HG02852 (cell line): ENCODE measurements around the gene WDR59.
"Not testable (repeated sequence)": the region's sequence is repeated elsewhere in the genome, so short reads cannot be mapped to it uniquely, and the experiment has no call there.

Experiments
- ATAC-seq: cut with Tn5 transposase; IDR thresholded peaks from one replicate; pipeline ENCODE4 v1.9.1; 2021; ENCODE audit warnings: mild to moderate bottlenecking, moderate library complexity; ENCODE audit not compliant: unreplicated experiment

Gene WDR59

DNA sequence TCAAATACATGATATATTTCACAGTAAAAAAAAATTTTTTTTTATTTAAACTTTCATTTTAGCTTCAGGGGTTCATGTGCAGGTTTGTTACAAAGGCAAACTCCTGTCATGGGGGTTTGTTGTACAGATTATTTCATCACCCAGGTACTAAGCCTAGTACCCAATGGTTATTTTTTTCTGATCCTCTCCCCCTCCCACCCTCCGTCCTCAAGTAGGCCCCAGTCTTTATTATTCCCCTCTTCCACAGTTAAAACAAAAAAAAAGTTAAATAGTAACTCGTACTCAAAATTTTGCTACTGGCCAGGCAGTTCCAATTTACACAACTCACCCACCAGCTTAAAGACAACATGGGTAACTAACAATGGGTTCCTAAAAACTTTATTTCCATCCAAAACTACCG, 63.9 kb downstream of the WDR59 start:
- no peak for ATAC-seq

DNA sequence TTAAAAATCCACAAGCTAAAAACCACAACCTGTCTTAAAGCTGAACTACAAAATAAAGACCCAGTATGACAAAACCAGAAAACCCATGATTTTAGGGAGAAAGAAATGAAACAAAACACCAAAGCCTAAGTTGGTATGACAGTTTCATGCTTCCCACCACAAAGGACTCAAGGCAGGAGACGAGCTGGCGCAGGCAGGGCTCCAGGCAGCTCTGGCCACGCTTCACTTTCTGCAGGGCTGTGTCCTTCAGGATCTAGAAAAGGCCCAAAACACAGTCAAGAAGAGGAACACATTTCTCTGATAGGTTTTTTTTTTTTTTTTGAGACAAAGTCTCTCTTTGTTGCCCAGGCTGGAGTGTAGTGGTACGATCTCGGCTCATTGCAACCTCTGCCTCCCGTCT, 75.3 kb downstream of the WDR59 start:
- ATAC-seq: no peak

DNA sequence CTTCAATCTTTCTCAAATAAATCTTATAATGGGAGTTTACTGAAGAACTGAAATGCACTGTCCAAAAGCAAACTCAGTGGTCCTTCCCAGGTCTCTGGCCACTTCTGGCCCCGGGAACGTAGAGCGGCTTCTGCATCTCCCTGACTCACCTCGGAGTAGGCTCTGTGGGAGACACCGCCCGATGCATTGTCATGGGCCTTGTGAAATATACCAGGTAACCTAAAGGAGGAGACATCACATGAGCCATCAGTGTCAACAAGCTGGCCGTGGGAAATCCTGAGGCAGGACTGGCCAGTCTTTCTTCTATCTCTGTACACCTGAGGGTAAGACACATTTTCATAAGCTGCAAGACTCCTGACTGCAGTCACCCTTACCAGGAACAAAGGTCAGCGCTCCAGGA, 76.2 kb downstream of the WDR59 start:
- ATAC-seq: not testable (repeated sequence)

DNA sequence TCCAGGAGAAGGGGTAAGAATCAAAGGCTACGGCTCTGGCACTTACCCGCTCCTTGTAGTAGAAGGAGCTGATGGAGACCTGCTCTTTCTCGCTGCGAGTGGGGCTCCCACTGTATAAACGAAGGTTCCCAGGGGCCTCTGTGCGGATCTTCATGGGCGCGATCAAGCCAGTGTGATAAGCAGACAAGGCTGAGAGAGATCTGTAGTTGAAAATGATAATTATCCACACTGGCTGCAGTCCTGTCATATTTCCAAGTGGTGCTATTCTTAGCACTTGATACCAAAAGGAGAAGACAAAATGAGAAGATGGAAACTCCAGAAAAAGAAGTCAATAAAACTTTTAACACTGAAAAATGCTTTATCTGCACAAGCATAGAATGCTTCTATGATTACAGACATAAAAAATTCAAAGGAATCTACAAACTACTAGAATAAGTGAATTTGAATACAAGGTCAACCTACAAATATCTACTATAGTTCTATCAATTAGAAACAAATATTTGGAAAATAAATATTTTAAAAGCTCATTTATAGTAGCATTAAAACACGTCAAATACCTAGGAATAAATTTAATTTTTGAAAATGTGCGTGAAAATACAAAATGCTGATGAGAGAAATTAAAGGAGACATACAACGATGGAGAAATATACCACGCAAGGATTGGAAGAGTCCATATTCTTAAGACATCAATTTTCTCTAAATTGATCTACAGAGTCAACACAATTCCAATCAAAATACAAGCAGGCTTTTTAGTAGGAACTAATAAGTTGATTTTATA, 80.8 kb downstream of the WDR59 start:
- no peak for ATAC-seq

GRCh38 chr16:74903120-74903519, 81.8 kb downstream of the WDR59 start:
- ATAC-seq: no peak

GRCh38 chr16:74902161-74902560, 82.8 kb downstream of the WDR59 start:
- ATAC-seq: no peak

DNA sequence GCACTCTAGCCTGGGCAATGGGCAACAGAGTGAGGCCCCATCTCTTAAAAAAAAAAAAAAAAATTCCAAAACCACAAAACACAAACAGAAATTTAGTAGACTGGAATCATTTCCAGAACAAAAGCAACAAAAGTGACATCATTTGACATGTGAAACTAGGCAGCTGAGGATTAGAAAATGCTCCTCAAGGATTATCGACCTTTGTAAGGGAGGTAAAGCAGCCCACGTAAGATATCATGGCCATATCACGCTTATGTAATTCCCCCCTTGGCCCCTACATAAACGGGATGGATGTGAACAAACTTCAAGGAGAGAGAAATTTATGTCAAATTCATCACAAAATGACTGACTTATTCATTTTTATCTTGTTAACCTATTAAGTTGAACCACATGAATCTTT, 83.3 kb downstream of the WDR59 start:
- no peak for ATAC-seq

DNA sequence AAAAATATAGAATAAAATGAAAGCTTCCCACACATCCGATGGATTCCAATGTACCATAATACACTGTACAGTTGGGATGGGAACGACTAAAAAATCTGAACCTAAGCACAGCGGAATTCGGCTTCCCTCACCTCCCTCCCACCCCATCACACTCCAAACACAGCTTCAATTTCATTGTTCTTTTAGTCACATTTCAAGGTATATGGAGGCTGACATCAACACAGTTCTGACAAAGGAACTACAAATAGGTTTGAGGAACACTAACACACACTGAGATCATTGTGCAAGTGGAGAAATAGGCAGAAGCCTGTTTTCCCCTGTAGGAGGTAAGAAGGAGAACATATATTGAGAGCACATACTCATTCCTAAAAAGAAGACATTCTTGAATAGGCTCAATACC, 85.1 kb downstream of the WDR59 start:
- ATAC-seq: no peak

GRCh38 chr16:74898659-74899058, 86.3 kb downstream of the WDR59 start:
- no peak for ATAC-seq

- ATAC-seq: no peak
Measured at GRCh38 chr16:74896389-74897370, 88.2 kb downstream of the WDR59 start.

GRCh38 chr16:74893541-74893940, 91.4 kb downstream of the WDR59 start:
- ATAC-seq: no peak

DNA sequence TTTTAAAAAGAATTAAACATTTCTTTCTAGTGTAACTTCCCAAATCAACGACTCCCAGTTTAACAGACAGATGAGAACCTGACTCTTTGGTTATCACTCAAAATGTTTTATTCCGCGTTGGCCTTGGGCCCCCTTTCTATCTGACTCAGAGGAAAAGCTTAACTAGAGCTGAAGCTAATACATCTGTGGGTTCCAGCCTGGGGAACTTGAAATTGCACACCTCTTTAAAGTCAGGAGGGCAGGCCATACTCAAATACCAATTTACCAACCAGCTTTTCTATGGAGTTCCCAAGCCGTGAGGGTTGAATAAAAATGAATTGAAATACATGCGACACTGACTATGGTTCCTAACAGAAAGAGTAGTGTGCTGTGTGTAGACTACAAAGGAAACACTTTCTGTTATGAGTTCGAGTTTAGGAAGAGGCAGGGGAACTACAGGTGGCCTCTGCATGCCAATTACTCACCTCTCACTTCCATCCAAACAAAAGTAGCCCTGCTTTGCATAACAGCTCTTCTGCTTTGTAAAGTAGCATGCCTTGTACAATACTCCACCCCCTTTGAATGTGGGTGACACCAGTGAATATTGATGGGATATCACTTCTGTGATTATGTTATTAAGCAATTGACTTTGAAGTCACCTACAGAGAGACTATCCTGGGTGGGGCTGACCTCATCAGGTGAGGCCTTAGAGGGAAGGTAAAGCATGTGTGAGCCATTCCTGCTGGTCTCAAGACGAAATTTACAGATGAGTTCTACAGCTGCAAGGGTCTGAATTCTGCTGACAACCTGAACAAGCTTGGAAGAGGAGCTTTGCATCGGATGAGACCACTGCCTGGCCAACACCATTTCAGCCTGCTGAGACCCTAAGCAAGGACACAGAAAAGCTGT, 92.1 kb downstream of the WDR59 start:
- ATAC-seq: peak; percentile 95

GRCh38 chr16:74888888-74889287, 96.0 kb downstream of the WDR59 start:
- ATAC-seq: no peak

DNA sequence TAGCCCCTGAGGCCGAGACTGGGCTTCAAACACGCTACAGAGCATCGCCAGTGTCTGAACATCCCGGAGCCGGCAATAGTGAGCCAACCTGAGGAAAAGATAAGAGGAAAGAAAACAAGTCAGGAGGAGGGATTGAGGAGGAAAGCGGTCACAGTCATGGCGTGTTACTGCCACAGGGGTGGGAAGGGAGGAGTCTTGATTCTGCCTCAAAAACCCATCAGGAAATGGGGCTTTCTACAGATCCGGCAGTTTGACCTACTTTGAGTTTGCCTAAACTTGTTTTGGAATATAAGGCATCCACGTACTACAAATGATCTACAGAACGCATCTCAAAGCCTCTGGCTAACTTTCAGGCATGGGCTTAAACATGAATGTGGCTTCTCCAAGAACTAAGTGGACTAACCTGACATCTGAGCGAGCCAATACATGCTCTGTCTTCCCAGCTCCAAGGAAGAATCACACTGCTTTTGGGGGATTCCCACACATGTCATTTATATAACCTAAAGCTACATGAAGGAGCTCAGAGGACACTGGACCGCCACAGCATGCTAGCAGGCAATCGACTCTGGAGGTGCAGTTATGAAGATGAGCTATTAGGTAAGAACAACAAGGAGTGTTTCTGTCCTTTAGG, 96.6 kb downstream of the WDR59 start:
- ATAC-seq: no peak

DNA sequence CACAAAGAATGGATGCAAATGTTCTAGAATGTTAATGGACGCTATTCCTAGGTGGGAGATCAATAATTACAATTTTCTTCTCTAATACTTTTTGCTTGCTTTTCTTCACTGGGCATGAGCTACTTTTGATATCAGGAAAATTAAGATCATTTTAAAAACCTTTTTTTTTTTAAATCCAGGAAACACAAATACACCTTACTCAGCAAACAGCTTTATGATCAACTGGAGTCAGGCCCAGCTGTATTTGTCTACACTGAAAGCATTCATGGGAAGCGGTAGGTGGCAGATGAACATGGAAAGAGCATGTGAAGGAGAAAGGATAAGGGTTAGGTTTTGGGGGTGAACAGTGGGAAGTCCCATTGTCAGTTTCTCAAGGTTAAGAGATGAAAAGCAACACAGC, 97.8 kb downstream of the WDR59 start:
- ATAC-seq: no peak

DNA sequence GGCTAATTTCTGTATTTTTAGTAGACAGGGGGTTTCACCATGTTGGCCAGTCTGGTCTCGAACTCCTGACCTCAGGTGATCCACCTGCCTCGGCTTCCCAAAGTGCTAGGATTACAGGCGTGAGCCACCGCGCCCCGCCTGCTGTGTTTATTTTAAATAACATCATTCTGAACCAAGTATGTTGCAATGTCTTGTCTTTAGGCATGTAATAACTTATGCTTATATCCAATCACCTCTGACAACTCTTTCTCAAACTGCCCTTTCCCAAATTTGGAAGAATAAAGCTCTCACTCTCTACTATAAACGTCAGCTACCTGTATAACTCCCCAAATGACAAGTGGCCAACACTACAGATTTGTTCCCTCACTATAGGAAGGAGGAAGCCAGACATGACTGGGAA, 107.2 kb downstream of the WDR59 start:
- ATAC-seq: no peak

GRCh38 chr16:74874912-74875546, 109.9 kb downstream of the WDR59 start:
- ATAC-seq: no peak

DNA sequence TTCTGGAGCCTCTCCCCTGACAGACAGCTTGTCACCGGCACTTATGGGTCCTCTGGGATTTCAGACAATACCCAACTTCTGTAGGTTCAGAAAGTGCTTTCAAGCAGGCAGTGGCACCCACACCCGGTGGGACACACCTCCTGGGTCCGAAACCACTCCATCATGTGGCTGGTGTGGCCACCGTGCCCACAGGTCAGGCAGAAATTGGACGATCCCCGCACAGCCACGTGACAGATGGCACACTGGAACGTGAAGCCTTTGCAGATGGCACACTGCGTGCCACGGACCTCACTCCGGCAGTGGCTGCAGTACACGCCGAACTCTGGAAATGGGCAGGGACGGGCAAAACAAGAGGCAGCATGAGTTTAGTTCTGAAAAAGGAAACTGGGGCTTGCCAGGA, 110.8 kb downstream of the WDR59 start:
- ATAC-seq: no peak

- ATAC-seq: no peak
Measured at GRCh38 chr16:74872302-74872701, 112.6 kb downstream of the WDR59 start.

DNA sequence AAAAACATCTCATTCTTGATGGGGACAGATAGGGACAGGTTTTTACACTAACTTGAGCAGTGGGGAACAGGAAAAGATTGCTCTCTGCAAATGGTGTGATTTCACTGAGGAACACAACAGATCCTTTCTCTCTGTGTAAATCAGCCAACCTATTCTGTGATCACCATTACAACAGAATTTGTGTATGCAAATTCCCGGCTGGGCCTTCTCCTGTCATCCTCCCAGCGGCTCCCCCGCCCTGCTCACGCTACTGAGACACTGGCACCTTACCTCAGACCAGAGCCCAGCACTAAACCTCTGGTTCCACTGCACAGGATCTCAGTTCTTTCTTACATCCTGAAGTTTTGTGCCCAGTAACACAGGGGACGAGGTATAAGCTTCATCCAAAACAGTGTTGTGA, 113.3 kb downstream of the WDR59 start:
- no peak for ATAC-seq
